ENCODE data around the gene PDK2. TPM values are rescaled to one million over a fixed set of nuclear protein-coding genes. Genes with fewer than 3 reads are reported as not detected.
A peak's percentile ranks its signal among the peaks of the same experiment; 100 is the strongest.

PDK2 gene
- total RNA-seq, 1 donor from 2014 or later: 44.9 TPM

DNA sequence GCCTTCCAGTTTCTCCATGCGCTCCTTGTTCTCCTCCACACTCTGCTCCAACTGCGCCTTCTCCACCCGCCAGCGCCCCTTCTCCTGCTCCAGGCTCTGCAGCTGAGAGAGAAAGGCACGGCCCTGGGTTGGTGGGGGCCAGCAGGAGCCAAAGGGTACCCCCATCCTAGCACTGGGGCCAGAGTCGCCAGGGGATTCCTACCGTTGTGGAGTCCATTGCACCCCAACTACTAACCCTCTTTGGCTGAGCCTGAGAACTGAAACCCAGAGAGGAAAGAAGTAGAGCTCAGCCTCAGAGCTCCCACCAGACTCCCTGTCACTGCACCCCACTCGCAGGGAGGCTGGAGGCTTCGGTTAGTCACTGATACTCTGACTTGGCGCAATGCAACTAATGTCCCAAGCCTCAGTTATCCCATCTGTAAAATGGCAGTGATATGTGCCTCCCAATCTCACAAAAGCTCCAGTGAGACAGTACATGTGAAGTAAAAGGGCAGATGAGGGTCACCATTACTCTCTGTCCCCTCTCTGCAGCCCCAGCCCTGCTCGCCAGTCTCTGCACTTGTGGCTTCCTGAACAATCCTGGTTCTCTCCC lies 41.0 kb downstream of the PDK2 start:
- DNase-seq (ENCODE audit: extremely low spot score, unreplicated experiment): peak; percentile 57
- Mint-ChIP-seq H3K36me3 (peaks cover 31% of the 10 kb centered on the region), H3K27ac (no peak overlapping the region), H3K4me1 (ENCODE audit: unreplicated experiment) (peaks cover 24% of the 10 kb centered on the region), H3K27me3 (peaks cover 6% of the 10 kb centered on the region), H3K4me3 (no peak overlapping the region), H3K9me3 (no peaks in the 10 kb centered on the region)
- TF ChIP-seq, protein P1, sequence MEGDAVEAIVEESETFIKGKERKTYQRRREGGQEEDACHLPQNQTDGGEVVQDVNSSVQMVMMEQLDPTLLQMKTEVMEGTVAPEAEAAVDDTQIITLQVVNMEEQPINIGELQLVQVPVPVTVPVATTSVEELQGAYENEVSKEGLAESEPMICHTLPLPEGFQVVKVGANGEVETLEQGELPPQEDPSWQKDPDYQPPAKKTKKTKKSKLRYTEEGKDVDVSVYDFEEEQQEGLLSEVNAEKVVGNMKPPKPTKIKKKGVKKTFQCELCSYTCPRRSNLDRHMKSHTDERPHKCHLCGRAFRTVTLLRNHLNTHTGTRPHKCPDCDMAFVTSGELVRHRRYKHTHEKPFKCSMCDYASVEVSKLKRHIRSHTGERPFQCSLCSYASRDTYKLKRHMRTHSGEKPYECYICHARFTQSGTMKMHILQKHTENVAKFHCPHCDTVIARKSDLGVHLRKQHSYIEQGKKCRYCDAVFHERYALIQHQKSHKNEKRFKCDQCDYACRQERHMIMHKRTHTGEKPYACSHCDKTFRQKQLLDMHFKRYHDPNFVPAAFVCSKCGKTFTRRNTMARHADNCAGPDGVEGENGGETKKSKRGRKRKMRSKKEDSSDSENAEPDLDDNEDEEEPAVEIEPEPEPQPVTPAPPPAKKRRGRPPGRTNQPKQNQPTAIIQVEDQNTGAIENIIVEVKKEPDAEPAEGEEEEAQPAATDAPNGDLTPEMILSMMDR (conservative IDR thresholded peaks at IDR 0.05): no peak

DNA sequence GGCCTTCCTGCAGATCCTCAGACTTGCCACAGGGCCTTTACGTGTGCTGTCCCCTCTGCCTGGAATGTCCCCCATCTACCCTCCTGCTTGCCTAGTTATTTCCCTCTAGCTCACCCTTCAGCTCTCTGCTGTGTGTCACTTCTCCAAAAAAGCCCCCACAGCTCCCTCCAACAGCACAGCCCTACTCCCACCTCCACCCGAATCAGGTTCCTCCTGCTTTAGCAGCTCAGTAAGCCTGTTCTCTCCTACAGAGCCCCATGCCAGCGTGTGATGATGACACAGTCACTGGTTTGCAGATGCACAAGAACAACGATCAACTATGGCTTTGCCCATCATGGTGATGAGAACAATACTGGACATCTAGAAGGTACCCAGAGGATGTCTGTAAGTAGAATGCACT lies 41.9 kb downstream of the PDK2 start:
- Mint-ChIP-seq H3K36me3 (peaks cover 35% of the 10 kb centered on the region), H3K27ac (no peak overlapping the region), H3K27me3 (no peaks in the 10 kb centered on the region), H3K4me1 (ENCODE audit: unreplicated experiment) (peaks cover 19% of the 10 kb centered on the region), H3K4me3 (no peak overlapping the region), H3K9me3 (no peaks in the 10 kb centered on the region)
- DNase-seq (ENCODE audit: extremely low spot score, unreplicated experiment): no peak
- TF ChIP-seq, protein P1 (conservative IDR thresholded peaks at IDR 0.05): no peak

- DNase-seq (ENCODE audit: extremely low spot score, unreplicated experiment): no peak
- Mint-ChIP-seq H3K4me3 (no peak overlapping the region), H3K36me3 (peaks cover 46% of the 10 kb centered on the region), H3K9me3 (no peaks in the 10 kb centered on the region), H3K27ac (no peak overlapping the region), H3K27me3 (no peaks in the 10 kb centered on the region), H3K4me1 (ENCODE audit: unreplicated experiment) (peaks cover 21% of the 10 kb centered on the region)
- TF ChIP-seq, protein P1 (conservative IDR thresholded peaks at IDR 0.05): no peak
These were observed 44.1 kb downstream of the PDK2 start for GRCh38 chr17:50139185-50139783.

- H3K4me1 Mint-ChIP-seq (ENCODE audit: unreplicated experiment): peaks cover 21% of the 10 kb centered on the region
- TF ChIP-seq, protein P1 (conservative IDR thresholded peaks at IDR 0.05): peak; percentile 93
- peak overlapping the region; percentile 51 for H3K27ac Mint-ChIP-seq
- peaks cover 49% of the 10 kb centered on the region for H3K36me3 Mint-ChIP-seq
- DNase-seq (ENCODE audit: extremely low spot score, unreplicated experiment): no peak
- no peaks in the 10 kb centered on the region for H3K9me3 Mint-ChIP-seq
- H3K27me3 Mint-ChIP-seq: no peaks in the 10 kb centered on the region
- H3K4me3 Mint-ChIP-seq: no peak overlapping the region
These were observed 45.1 kb downstream of the PDK2 start for GRCh38 chr17:50139950-50140885.

- H3K27me3 Mint-ChIP-seq: no peaks in the 10 kb centered on the region
- peaks cover 49% of the 10 kb centered on the region for H3K36me3 Mint-ChIP-seq
- DNase-seq (ENCODE audit: extremely low spot score, unreplicated experiment): no peak
- no peak overlapping the region for H3K4me3 Mint-ChIP-seq
- no peaks in the 10 kb centered on the region for H3K9me3 Mint-ChIP-seq
- H3K4me1 Mint-ChIP-seq (ENCODE audit: unreplicated experiment): peaks cover 21% of the 10 kb centered on the region
- no peak overlapping the region for H3K27ac Mint-ChIP-seq
- TF ChIP-seq, protein P1 (conservative IDR thresholded peaks at IDR 0.05): no peak
These were observed 46.0 kb downstream of the PDK2 start for GRCh38 chr17:50141026-50141744.

Data from type B pancreatic cell (in vitro differentiated cells).